ENCODE measurements around the gene SYMPK.
A peak's percentile ranks its signal among the peaks of the same experiment; 100 is the strongest.
"Not testable (repeated sequence)": the region's sequence is repeated elsewhere in the genome, so short reads cannot be mapped to it uniquely, and the experiment has no call there.

Gene SYMPK

DNA sequence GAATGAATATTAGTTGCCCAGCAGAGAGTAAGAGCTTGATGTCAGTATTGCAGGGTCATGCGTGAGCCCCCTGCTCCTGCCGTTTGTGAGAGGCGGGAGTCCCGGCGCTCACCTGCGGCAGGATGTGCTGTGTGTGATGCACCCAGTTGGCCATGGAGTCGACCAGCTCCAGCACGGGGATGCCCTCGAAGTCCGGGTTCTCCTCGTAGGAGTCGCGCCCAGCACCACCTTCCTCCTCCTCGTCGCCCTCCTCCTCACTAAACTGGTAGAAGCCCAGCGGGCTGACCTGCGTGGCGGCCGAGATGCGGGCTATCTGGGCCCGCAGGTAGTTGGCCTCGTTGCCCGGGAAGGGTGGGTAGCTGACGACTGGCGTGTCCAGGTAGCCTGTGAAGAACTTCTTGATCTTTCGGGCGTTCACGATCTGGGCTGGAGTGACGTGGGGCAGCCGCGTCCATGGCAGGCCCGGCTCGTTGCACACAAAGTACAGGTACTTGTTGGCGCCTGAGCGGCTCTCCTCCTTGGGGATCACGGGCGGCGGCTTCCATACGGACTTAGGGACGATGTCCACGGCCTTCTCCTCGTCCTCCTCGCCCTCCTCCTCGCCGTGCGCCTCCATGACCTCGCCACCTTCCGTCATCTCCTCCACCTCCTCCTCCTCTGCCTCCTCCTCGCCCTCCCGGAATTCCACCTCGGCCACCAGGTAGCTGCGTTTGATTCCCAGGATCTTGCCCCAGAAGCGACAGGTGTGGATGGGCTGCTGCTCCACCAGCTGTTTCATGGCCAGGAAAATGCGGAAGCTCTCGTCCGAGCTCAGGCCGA, 58.6 kb downstream of the SYMPK start:
- DNase-seq (ENCODE audit: low spot score), result no peak

DNA sequence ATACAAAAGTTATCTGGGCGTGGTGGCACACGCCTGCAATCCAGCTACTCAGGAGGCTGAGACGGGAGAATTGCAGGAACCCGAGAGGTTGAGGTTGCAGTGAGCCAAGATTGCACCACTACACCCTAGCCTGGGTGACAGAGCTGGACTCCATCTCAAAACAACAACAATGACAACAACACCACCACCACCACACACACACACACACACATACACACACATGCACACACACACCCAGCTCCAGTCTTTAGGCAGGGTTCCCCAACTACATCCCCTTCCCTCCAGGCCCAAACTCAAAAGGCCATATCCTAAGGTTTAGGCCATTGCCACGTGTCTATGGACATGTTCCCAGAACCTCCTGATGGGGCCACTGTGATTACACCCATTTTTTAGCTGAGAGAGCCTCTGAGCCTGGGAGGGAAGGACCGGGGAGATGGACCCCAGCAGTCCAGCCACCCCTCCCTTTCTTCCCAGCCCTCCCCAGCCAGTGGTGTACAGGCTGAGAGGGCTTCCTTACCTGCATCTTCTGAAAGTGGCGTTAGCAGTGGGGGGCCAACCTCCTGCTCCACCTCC, 61.3 kb downstream of the SYMPK start:
- DNase-seq (ENCODE audit: low spot score), result no peak

DNA sequence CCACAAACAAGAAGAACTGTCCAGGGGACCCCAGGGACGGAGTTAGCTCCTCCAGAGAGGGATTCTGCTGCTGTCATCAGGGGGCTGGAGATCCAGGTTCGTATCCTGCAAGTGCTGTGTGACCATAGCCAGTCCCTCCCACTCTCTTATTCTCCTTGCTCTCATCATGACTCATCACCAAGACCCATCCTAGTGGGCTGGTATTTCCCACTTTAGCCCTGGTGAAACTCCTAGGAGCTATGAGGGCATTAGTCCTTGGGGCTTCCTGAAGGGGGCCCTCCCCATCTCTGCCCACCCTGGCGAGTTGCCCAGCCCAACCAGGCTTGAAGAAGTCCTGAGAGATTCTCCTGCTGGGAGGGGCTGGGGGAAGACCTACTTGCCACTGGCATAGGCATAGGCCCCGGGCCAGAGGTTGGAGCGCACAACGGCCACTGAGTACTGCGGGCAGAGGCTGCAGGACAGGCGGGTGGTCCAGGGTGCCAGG, 62.8 kb downstream of the SYMPK start:
- DNase-seq (ENCODE audit: low spot score), result no peak

DNA sequence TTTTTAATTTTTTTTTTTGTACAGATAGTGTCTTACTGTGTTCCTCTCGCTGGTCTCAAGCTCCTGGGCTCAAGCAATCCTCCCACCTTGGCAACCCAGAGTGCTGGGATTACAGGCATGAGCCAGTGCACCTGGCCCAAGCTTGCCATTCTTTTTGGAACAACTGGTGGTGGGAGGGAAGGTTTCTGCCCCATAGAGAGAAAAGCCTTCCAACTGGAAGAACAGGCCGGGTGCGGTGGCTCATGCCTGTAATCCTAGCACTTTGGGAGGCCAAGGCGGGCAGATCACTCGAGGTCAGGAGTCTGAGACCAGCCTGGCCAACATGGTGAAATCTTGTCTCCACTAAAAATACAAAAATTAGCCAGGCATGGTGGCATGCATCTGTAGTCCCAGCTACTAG, 63.4 kb downstream of the SYMPK start:
- DNase-seq (ENCODE audit: low spot score), result not testable (repeated sequence)

DNA sequence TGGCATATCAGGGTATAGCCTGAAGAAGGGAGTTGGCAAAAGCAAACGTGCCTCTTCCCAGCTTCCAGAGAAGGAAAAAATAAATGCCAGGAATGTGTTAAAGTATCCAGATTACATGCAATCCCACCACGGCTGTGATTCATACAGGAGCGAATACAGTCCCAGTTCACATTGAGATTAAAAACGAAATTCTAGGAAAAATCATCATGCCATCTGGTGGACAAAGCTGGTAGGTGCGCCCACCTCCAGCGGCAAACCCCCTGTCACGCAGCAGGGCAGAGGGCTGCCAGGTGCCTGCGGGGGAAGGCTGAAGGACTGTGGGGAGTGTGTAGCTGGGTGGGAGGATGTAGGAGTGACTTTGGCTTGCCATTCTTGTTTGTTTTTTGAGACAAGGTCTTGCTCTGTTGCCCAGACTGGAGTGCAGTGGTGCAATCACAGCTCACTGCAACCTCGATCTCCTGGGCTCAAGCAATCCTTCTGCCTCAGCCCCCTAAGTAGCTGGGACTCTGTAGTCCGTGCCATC, 63.9 kb downstream of the SYMPK start:
- peak; percentile 89 for DNase-seq (ENCODE audit: low spot score)

DNA sequence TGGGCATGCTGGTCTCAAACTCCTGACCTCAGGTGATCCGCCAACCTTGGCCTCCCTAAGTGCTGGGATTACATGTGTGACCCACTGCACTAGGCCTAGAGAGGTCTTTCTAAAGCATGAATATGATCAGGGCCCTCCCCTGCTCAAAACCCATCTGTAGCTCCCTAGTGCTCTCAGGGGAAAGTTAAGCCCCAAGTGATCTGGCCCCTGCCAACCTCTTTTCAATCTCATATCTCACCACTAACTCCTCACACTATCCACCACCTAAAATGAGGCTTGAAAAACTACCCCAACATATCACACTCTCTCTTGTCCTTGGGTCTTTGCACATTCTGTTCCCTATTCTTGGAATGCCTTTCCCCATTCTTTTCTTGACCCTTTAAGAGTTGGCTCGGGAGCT, 68.3 kb downstream of the SYMPK start:
- no peak for DNase-seq (ENCODE audit: low spot score)

DNA sequence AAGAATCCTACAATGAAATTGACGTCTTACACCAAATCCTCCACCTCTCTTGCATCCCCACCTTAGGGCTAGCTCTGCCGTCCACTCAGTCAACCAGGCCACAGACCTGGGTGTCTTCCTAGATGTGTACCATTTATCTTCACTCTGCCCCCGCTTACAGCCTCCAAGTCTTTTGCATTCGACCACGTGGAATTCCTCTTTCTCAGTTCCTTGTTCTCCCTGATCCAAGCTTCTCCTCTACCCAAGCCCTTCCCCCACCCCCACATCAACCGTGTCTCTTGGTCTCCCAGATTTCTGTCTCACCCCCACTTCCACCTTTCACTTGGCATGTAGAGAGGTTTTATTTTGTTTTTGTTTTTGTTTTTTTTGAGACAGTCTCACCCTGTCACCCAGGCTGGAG, 69.1 kb downstream of the SYMPK start:
- no peak for DNase-seq (ENCODE audit: low spot score)

DNA sequence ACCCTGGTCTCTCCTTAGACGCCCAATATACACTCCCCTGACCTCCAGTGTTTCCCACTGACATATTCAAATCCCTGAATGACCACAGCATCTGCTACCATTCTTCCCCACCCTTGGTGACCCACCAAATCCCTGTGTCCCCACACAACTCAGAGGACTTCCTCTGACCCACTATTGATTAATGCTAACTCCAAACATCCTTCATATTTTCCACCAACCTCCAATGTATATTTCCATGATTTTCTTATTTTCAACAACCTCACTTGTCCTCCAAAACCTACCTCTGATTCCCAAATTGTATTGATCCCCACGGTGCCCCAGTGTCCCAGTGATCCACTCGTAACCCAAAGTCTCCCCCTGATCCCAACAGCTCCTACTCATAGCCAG, 69.8 kb downstream of the SYMPK start:
- no peak for DNase-seq (ENCODE audit: low spot score)

DNA sequence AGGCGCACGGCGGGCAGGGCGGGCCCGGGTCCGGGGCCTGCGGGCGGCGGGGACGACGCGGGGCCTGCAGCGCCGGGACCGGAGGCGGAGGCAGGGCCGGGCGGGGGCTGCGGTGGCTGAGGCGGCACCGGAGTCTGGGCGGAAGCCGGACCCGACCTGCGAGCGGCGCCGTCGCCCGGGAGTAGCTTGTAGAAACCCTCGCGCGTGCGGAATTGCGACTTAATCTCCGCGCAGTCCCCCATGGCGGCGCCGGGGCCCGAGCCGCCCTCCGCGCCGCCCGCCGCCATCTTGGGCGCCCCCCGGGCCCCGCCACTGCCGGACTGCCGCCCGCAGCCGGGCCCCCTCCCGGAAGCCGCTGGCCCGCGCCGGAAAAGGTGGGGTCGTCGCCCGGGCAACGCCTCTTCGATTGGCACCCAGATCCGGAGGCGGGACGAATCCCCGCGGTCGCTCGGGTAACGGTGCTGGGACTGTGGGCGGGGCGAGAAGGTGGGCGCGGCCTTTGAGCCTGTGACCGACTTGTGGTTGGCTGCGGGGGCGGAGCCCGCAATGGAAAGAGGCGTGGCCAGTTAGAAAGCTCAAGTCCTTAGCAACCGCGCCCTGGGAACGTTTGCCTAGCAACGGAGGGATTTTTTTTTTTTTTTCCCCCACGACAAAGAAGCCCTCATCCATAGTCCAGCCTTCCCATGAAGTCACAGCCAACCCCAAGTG, 70.3 kb downstream of the SYMPK start, which contains the start of gene DMWD:
TSS of gene DMWD (minus strand) at position 376 of the 708 bp plus-strand sequence. CDS start at position 287, 89 bp downstream.
- peak; percentile 97 for DNase-seq (ENCODE audit: low spot score)

DNA sequence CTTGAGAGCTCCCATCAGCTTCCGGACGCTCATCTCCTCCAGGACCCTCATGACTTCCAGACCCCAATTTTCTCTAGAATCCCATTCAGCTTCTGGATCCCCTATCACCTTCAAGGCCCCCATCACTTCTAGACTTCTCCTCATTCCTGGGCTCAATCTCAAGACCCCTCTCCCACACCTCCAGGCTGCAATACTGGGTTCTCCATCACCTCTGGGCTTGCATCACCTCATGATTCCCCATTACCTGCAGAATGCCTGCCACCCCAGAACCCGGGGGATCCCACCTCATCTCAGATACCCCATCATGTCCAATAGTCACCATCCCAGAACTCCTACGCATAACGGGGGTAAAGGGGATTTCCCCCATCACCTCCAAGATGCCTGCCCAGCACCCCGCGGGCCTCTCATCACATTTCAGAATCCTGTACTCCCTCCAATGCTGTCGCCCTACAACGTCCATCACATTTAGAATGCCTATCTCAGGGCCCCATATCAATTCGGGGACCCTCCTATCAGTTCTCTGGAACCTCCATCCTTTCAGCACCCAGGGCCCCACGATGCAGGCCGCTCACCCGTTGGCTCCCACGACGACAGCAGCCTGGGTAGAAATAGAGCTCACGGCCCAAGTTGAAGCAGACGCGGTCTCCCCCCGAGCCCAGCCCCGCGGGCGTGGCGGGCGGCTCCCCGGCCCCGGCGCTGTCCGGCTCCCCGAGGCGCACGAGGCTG, 71.0 kb downstream of the SYMPK start:
- no peak for DNase-seq (ENCODE audit: low spot score)

DNA sequence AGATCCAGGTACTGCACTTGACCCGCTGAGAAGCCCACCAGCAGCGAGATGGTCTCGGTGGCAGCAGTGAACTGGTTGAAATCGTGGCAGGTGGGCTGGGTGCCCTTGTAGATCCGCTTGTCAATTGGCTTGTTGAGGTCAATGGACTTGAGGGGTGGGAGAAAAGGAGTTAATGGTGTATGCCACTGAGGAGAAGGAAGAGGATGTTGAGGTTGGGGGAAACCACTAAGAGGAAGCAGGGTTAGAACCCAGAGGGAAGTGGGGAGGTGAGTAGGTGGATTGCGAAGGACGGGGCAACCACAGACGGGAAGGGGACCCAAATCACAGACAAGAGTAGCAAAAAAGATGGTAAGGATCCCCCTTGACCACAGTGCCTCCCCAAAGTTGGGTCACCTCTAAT, 72.0 kb downstream of the SYMPK start:
- no peak for DNase-seq (ENCODE audit: low spot score)

DNA sequence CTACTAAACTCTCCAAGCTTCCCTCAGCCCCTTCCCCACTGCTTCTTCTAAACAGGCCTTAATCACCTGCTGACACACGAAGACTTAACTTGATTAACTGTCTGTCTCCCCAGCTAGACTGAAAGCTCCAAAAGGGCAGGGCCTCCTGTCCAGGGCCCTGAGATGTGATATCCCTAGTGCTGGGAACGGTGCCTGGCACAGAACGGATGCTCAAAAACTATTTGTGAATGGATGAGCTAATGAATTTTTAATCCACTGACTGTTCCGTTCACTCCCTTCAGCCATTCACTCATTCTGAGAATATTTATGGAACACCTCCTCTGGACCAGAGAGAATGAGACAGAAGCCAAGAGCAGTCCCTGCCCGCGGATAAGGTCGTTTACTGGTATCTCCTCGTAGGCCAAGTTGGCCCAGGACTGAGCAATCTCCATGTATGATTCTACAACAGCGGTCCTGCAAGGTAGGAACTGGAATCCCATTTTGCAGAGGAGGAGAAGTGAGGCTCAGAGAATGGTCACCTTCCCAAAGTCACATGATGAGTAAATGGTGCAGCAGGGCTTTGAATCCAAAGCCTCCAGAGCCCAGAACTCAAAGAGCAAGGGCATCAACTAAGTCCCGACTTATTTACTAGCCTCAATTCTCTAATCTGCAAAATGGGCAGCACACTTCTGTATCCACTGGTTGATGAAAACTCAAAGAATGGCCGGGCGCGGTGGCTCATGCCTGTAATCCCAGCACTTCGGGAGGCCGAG, 73.7 kb downstream of the SYMPK start:
- DNase-seq (ENCODE audit: low spot score), result no peak

DNA sequence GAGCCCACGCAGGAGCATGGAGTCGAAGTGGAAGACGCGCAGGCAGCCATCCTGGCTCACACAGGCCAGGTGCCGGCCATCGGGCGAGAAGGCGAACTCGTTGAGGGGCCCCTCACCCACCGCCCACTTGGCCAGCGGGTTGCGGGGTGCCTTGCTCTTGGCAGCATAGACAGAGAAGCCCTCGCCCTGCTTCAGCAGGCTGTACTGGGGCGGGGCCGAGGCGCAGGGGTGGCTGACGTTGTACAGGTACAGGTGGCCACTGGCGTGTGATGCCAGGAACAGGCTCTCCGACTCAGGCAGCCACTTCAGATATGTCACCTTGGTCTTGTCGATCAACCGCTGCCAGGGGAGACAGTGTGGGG, 76.4 kb downstream of the SYMPK start:
- no peak for DNase-seq (ENCODE audit: low spot score)

DNA sequence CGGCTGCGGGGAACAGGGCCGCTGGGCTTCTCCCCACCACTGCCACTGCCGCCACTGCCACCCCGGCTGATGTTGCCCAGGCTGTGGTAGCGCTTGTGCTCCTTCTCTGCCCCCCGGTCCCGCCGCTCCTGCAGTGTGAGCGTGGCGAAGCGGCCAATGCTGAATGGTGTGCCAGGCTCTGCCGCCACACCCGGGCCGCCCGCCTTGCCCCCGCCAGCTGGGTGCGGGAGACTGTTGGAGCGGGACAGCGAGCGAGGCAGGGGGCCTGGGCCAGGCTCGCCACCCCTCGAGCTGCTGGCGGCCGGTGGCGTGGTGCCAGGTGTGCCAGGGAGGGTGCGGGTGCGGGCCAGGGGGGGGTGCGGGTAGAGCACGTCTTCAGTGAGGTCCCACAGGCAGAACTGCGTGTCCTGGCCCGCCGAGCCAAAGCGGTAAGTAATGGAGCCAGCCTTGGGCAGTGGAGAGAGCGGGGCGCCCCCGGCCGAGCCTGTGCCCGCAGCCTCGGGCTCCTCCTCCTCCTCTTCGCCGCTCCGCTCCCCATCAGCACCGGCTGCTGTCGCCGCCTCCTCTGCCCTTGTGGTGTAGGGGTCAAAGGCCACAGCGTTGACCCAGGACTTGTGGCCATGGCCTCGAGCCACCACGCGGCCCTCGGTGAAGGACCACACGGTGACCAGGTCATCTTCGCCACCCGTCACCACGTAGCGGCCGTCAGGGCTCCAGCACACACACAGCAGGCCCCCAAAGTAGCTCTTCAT, 77.0 kb downstream of the SYMPK start:
- no peak for DNase-seq (ENCODE audit: low spot score)

DNA sequence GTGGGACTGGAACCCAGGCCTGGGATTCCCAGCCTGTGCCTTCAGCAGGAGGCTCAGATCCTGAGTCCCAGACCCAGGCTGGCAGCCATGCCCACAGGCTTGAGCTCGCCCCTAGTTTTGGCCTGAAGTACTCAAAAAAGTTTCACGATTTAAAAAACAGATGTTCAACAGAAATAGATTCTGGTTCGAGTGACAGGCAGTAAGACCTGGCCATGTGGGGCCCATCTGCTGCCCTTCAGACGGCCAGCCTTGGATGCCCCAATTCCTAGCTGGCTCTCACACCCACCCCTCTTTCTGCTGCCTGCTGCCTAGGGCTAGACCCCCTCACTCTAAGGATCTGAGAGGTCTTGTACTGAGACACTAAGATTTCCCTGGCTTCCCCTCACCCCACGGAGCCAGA, 77.8 kb downstream of the SYMPK start:
- no peak for DNase-seq (ENCODE audit: low spot score)

DNA sequence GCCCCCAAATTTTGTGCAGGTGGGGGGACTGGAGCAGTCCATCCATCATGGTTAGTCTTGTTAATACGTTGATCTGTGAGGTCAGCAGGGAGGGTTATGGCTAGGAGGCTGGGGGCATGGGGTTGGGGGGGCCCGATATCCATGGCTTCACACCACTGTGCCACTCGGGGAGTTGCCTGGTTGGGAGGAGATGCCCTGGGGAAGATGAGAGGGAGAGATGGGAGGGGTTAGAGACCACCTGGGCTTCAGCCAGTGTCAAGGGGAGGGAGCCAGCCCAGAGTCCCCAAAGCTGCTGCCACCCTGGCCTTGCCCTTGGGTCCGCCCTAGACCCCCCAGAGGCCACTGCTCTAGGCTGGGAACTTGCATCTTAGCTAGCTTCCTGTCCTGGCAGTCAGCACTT, 78.9 kb downstream of the SYMPK start:
- no peak for DNase-seq (ENCODE audit: low spot score)

DNA sequence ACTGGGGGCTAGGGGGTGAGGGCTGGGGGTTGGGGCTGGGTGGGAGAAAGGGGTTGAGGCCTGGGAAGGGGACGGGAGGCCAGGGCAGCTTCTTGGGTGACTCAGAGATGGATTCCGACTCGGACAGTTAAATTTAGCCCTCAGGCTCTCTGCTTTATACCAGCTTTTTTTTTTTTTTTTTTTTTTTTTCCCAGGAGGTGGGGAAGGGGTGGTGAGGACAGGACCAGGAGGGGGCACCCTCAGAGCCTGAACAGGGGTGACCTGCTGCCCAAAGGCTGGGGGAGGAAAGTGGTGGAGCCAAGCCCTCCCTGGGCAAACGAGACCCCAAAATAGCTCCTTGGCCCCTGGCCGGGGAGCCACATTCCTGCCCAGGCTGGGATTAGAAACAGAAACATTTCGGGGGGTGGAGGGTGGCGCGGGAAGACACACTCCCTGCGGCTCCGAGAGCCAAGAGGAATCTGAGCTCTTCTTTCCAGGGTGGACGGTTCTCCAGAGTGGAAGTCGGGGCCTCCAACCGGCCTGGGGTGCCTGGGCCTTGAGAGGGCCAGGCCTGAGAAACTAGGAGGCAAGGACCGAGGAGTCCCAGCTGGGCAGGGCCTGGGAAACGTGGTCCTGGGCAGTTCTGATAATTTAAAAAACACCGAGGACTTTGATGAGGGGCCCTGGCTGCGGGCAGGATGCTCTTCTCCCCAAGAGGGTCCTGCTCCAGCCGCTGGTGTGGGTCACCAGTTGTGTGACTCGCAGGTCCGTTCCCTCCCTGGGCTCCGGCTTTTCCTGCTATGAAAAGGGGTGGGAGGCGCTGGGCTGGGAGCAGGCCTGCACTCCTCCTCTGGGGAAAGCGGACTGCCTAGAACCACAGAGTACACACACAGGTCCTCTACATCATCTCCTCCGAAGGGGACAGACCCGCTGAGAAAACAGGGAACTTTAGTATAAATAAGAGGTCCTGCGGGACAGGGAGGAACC, 79.8 kb downstream of the SYMPK start:
- DNase-seq (ENCODE audit: low spot score), result peak; percentile 84

DNA sequence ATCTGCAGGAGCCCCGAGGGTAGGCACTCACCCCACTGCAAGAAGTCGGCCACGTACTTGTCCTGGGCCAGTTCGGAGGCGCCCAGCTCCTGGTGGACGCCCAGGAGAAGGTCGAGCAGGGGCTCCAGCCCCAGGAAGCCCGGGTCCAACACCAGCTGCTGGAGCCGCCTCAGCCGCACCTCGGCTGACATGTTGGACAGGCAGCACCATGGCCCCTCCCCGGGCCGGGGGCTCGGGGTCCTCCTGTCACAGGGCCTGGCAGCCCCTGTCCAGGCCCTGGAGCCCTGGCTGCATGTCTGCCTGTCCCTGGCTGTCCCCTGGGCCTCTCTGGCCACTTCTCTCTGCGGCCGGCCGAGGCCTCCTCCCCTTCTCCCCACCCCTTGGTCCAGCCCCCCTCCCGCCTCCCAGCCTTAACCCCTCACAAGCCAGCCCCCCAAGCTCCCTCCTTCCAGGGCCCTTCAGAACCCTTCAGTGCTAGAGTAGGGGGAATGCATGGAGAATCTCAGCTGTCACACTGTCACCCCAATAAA, 80.7 kb downstream of the SYMPK start, which contains the start of gene DMPK:
TSS of gene DMPK (minus strand) at position 329 of the 530 bp plus-strand sequence. CDS start at position 191, 138 bp downstream.
- peak; percentile 67 for DNase-seq (ENCODE audit: low spot score)

Data from AG20443 (cell line).